HepG2 (cell line): ENCODE data around the gene PDIA5. TPM values are rescaled to one million over a fixed set of nuclear protein-coding genes. Genes with fewer than 3 reads are reported as not detected.

Experiments
- ATAC-seq: fragments of 200-7000 bp; cut with Tn5 transposase; 3 replicates; pipeline ENCODE4 v1.9.1; 2020; ENCODE audit warnings: mild to moderate bottlenecking, moderate library complexity
- BruUV-seq: library from RNA; stranded (reverse); fragments of 400-500 nt; replicated peaks from 2 replicates; lab custom pipeline; 2021; lab: Mats Ljungman, UMichigan
- CTCF ChIA-PET: fragments of 300-600 bp; formaldehyde crosslinking; extraction: SDS; loops from one replicate; lab custom pipeline; 2021; ENCODE audit warnings: low total read pairs, inconsistent platforms, low intra/inter-chr PET ratio; lab: Yijun Ruan, JAX
- POLR2A ChIA-PET: fragments of 350-600 bp; sonication (Branson Sonifier 250); formaldehyde crosslinking; loops from one replicate; lab custom pipeline; 2020; ENCODE audit warnings: antibody characterized with exemption, inconsistent platforms; lab: Yijun Ruan, JAX
- DNase-seq: peaks from one replicate; pipeline ENCODE4 v3.0.0-alpha.2; 2015; ENCODE audit warnings: low spot score
- FAIRE-seq: peaks from 3 replicates; lab custom pipeline; 2011; peaks lifted over from hg19 to GRCh38; lab: Jason Lieb, UNC
- H2AFZ ChIP-seq: one replicate; pipeline ENCODE4 v1.6.1; 2011; ENCODE audit warnings: low read length, inconsistent platforms
- H3K27ac ChIP-seq: fragments of 300-600 bp; 3 replicates; pipeline ENCODE4 v1.8.0; 2011; ENCODE audit warnings: mixed run types, mild to moderate bottlenecking, mixed read lengths, low read length, inconsistent platforms; ENCODE audit not compliant: insufficient read depth; ENCODE audit errors: extremely low read length
- H3K27me3 ChIP-seq, 2 experiments: fragments of 200-600 bp in 1 of 2; 2 replicates in 1 of 2; 3 replicates in 1 of 2; pipeline versions ENCODE4 v1.6.0 to v1.8.0; 2011; ENCODE audit warnings: low read length in 2 of 2, mild to moderate bottlenecking in 2 of 2, moderate library complexity in 2 of 2, inconsistent platforms in 1 of 2; ENCODE audit not compliant: insufficient read depth in 2 of 2, control insufficient read depth in 1 of 2
- H3K36me3 ChIP-seq, 2 experiments: fragments of 200-600 bp in 1 of 2; replicated peaks in 1 of 2; 2 replicates in 1 of 2; 3 replicates in 1 of 2; pipeline versions ENCODE4 v1.5.1 to v1.8.0; 2011; ENCODE audit warnings: low read length in 2 of 2, inconsistent platforms in 1 of 2; ENCODE audit not compliant: insufficient read depth in 2 of 2, control insufficient read depth in 1 of 2
- H3K4me1 ChIP-seq: 2 replicates; pipeline ENCODE4 v1.5.1; 2012; ENCODE audit warnings: low read length, inconsistent platforms; ENCODE audit not compliant: insufficient read depth
- H3K4me2 ChIP-seq: 2 replicates; pipeline ENCODE4 v1.6.0; 2011; ENCODE audit warnings: low read depth, low read length, inconsistent platforms
- H3K4me3 ChIP-seq, 3 experiments: fragments of 200-600 bp in 1 of 3; sonication (generic), shearing (Covaris generic) in 1 of 3; replicated peaks in 1 of 3; 2 replicates each; pipeline ENCODE4 v1.5.1; 2011 to 2016; ENCODE audit warnings: low read length in 3 of 3, inconsistent platforms in 2 of 3, low read depth in 2 of 3, mild to moderate bottlenecking in 2 of 3, control low read depth in 1 of 3, mixed read lengths in 1 of 3; ENCODE audit not compliant: insufficient read depth in 1 of 3
- H3K79me2 ChIP-seq: one replicate; pipeline ENCODE4 v1.6.1; 2011; ENCODE audit warnings: low read length, inconsistent platforms; ENCODE audit not compliant: insufficient read depth
- H3K9ac ChIP-seq: 2 replicates; pipeline ENCODE4 v1.6.0; 2011; ENCODE audit warnings: mild to moderate bottlenecking, low read depth, low read length, inconsistent platforms; ENCODE audit not compliant: insufficient read depth
- H3K9me3 ChIP-seq: 2 replicates; pipeline ENCODE4 v1.5.1; 2012; ENCODE audit warnings: mild to moderate bottlenecking, low read length
- H4K20me1 ChIP-seq: 2 replicates; pipeline ENCODE4 v1.6.0; 2011; ENCODE audit warnings: inconsistent platforms, mild to moderate bottlenecking, low read length, moderate library complexity; ENCODE audit not compliant: insufficient read depth
- ETS1 ChIP-seq: sonication (generic); formaldehyde crosslinking; IDR thresholded peaks from 2 replicates; pipeline ENCODE4 v1.4.0; 2020; ENCODE audit warnings: missing genetic modification reagents
- NKX3-1 ChIP-seq: sonication (generic); formaldehyde crosslinking; IDR thresholded peaks from 2 replicates; pipeline ENCODE4 v1.5.0; 2020; ENCODE audit warnings: missing genetic modification reagents
- TRIM24 ChIP-seq: sonication (generic); formaldehyde crosslinking; IDR thresholded peaks from 2 replicates; pipeline ENCODE4 v1.8.0; 2022; ENCODE audit warnings: mild to moderate bottlenecking, missing genetic modification reagents
- USF2 ChIP-seq, 2 experiments: sonication (generic) in 1 of 2; formaldehyde crosslinking in 1 of 2; IDR thresholded peaks; 2 replicates each; pipeline versions ENCODE4 v1.5.1 to v1.6.1; 2011 to 2020; ENCODE audit warnings: borderline replicate concordance in 1 of 2, low read depth in 1 of 2, low read length in 1 of 2, mild to moderate bottlenecking in 1 of 2, missing genetic modification reagents in 1 of 2, moderate library complexity in 1 of 2
- ZBTB20 ChIP-seq: sonication (generic); formaldehyde crosslinking; IDR thresholded peaks from 2 replicates; pipeline ENCODE4 v1.8.1; 2023; ENCODE audit warnings: missing genetic modification reagents, low read depth, mild to moderate bottlenecking, borderline replicate concordance
- ZFP1 ChIP-seq: IDR thresholded peaks from 2 replicates; pipeline ENCODE4 v1.6.1; 2016
- ZNF460 ChIP-seq: sonication (generic); formaldehyde crosslinking; IDR thresholded peaks from 2 replicates; pipeline ENCODE4 v1.5.1; 2020; ENCODE audit warnings: missing genetic modification reagents, mild to moderate bottlenecking, borderline replicate concordance
- ZNF615 ChIP-seq: sonication (generic); formaldehyde crosslinking; IDR thresholded peaks from 2 replicates; pipeline ENCODE4 v1.5.0; 2020; ENCODE audit warnings: mild to moderate bottlenecking, missing genetic modification reagents, borderline replicate concordance
- ZNF713 ChIP-seq: sonication (generic); formaldehyde crosslinking; IDR thresholded peaks from 2 replicates; pipeline ENCODE4 v1.4.0; 2020; ENCODE audit warnings: mild to moderate bottlenecking, missing genetic modification reagents
- WGBS: methylation state at CpG from one replicate; pipeline ENCODE4 v1.1.6; 2017; ENCODE audit warnings: low lambda C conversion rate; 5-methylcytosine and 5-hydroxymethylcytosine counted together
- in situ Hi-C: cut with HindIII; loops from 2 replicates; pipeline ENCODE4 v1.10.0; 2017; ENCODE audit warnings: low pct_unique_long_range_greater_than_20kb; ENCODE audit not compliant: extremely low pct_ligation_motif_present
- intact Hi-C: fragments of 100-400 bp; cut with micrococcal nuclease; formaldehyde crosslinking; loops from one replicate; pipeline ENCODE4 v1.10.0; 2022; ENCODE audit not compliant: unreplicated experiment
- polyA plus RNA-seq, 8 experiments: library from polyadenylated mRNA; depleted of rRNA in 3 of 8; stranded (reverse) in 7 of 8; unstranded in 1 of 8; fragments of >200 nt; fragmentation: Illumina TruSeq in 4 of 8; extraction: Trizol in 4 of 8; gene quantifications; 2 replicates each; pipeline versions ENCODE4 v1.2.1 to v1.2.3, GENCODE V29; 2011 to 2016; ENCODE audit warnings: low read depth in 4 of 8, missing spikeins in 1 of 8, mixed read lengths in 1 of 8; ENCODE audit not compliant: insufficient read depth in 1 of 8
- total RNA-seq, 5 experiments: library from RNA; depleted of rRNA; stranded (reverse); fragments of >200 nt; fragmentation: Illumina TruSeq; extraction: Trizol; gene quantifications; 2 replicates each; pipeline ENCODE4 v1.2.3, GENCODE V29; 2016; ENCODE audit warnings: low read depth in 1 of 5
- TF ChIP-seq, protein P1 (sequence below): sonication (generic); formaldehyde crosslinking; IDR thresholded peaks from 2 replicates; pipeline ENCODE4 v1.5.0; 2020; ENCODE audit warnings: missing genetic modification reagents, mild to moderate bottlenecking, borderline replicate concordance
- TF ChIP-seq, protein P2 (sequence below): IDR thresholded peaks from 2 replicates; pipeline ENCODE4 v1.6.1; 2016; ENCODE audit warnings: low read depth, control low read depth

PDIA5 gene
- total and polyA plus RNA-seq, 2 of the 13 experiments (the other 11 are each of a cell fraction or from before 2014, with no cell fraction given), result 51.3 to 74.3 TPM

- POLR2A ChIA-PET, result no interaction called here
- Histone ChIP-seq H3K79me2 (no peaks in the 10 kb centered on the region), H3K36me3 (peaks cover 2 to 15% of the 10 kb centered on the region in 2 experiments; a peak in 2 of 5 replicates), H3K4me3 (no peak overlapping the region), H3K4me1 (peaks cover 14% of the 10 kb centered on the region)
- in situ Hi-C loops, result no loop called here
- TF ChIP-seq, protein P1, sequence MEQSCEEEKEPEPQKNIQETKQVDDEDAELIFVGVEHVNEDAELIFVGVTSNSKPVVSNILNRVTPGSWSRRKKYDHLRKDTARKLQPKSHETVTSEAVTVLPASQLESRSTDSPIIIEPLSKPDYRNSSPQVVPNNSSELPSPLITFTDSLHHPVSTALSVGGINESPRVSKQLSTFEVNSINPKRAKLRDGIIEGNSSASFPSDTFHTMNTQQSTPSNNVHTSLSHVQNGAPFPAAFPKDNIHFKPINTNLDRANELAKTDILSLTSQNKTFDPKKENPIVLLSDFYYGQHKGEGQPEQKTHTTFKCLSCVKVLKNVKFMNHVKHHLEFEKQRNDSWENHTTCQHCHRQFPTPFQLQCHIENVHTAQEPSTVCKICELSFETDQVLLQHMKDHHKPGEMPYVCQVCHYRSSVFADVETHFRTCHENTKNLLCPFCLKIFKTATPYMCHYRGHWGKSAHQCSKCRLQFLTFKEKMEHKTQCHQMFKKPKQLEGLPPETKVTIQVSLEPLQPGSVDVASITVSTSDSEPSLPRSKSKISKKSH, result no peak
- TF ChIP-seq ZNF713 (no peak), ETS1 (no peak), USF2 (IDR thresholded peaks at IDR 0.05; ENCODE audit: low read depth, low read length) (no peak), USF2 (CRISPR knock-in tag; IDR thresholded peaks at IDR 0.05; ENCODE audit: borderline replicate concordance) (no peak), ZFP1 (CRISPR knock-in tag) (no peak), ZNF460 (CRISPR knock-in tag) (no peak), ZNF615 (CRISPR knock-in tag) (no peak), TRIM24 (CRISPR knock-in tag) (no peak), ZBTB20 (CRISPR knock-in tag) (no peak), NKX3-1 (CRISPR knock-in tag) (no peak)
- TF ChIP-seq, protein P2, sequence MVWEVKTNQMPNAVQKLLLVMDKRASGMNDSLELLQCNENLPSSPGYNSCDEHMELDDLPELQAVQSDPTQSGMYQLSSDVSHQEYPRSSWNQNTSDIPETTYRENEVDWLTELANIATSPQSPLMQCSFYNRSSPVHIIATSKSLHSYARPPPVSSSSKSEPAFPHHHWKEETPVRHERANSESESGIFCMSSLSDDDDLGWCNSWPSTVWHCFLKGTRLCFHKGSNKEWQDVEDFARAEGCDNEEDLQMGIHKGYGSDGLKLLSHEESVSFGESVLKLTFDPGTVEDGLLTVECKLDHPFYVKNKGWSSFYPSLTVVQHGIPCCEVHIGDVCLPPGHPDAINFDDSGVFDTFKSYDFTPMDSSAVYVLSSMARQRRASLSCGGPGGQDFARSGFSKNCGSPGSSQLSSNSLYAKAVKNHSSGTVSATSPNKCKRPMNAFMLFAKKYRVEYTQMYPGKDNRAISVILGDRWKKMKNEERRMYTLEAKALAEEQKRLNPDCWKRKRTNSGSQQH, result no peak
- TF ChIP-seq, all 625 proteins: peak for 0
- WGBS, result 54% methylated on average over 2 of the region's 2 CpGs
- no peak overlapping the region for H3K27ac ChIP-seq
- intact Hi-C loops, result no loop called here
- H3K4me2 ChIP-seq, result no peak overlapping the region
- no peak overlapping the region for H3K9ac ChIP-seq
- H3K9me3 ChIP-seq, result no peaks in the 10 kb centered on the region
- CTCF ChIA-PET, result no interaction called here
- FAIRE-seq (no peak), ATAC-seq (peak; percentile 34), DNase-seq (no peak)
- H3K27me3 ChIP-seq, result no peaks in the 10 kb centered on the region
- H2AFZ ChIP-seq, result no peak overlapping the region
- no TSS peak for BruUV-seq
- no peaks in the 10 kb centered on the region for H4K20me1 ChIP-seq
Measured at GRCh38 chr3:123169930-123170329, 103.1 kb downstream of the PDIA5 start.
